ENCODE measurements around the gene NLRC5.

DNA sequence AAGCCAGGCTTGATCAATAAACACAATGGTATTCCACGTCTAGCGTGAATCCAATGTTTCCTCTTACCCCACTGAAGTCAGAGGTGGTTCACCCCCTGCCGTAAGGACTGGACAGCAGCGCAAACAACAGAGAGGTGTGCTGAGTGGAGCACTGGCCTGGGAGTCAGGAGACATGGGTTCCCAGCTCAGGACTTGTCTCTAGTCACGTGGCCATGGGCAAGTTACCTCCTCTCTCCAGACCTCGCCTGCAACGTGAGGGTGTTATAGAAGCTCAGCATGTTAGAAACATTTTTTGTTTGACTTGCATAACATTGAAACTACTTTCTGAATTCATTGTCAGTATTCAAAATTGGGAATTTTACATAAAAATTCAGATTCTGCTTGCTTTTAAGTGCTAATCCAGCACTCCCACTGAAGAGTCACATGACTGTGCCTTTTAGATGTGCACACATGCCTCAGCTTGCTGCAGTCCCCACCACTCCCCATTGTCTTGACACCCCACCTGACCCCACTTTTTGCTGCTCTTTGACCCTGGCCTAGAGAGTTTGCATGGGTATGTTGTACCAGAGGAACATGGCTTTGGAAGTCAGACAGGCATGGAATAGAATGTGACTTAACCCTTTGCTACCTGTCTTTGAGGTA is 94.2 kb downstream of the NLRC5 start:
- TF ChIP-seq CTCF (IDR thresholded peaks at IDR 0.05; ENCODE audit: insufficient read depth, low read depth, low read length) (no peak), EZH2 (IDR thresholded peaks at IDR 0.05; ENCODE audit: insufficient read depth, low read length) (no peak)
